Neural crest cell (in vitro differentiated cells): ENCODE measurements around the gene GRM3. TPM values are rescaled to one million over a fixed set of nuclear protein-coding genes. Genes with fewer than 3 reads are reported as not detected.

ENCODE experiments used
- DNase-seq: peaks from one replicate; pipeline ENCODE4 v3.0.0; 2021; ENCODE audit warnings: low read depth, mixed read lengths, low spot score
- H3K27ac Mint-ChIP-seq: one replicate; pipeline ENCODE4 v1.8.0; 2021; ENCODE audit warnings: mild to moderate bottlenecking, mixed read lengths; ENCODE audit not compliant: unreplicated experiment
- H3K27me3 Mint-ChIP-seq: 2 replicates; pipeline ENCODE4 v1.8.0; 2021; ENCODE audit warnings: low read depth, mild to moderate bottlenecking, mixed read lengths
- H3K36me3 Mint-ChIP-seq: 2 replicates; pipeline ENCODE4 v1.8.0; 2021; ENCODE audit warnings: low read depth, mild to moderate bottlenecking, mixed read lengths
- H3K4me1 Mint-ChIP-seq: 2 replicates; pipeline ENCODE4 v1.8.0; 2021; ENCODE audit warnings: mixed read lengths
- H3K4me3 Mint-ChIP-seq: one replicate; pipeline ENCODE4 v1.8.0; 2021; ENCODE audit warnings: mild to moderate bottlenecking, mixed read lengths
- H3K9me3 Mint-ChIP-seq: 2 replicates; pipeline ENCODE4 v1.8.0; 2021; ENCODE audit warnings: mixed read lengths
- total RNA-seq: library from RNA; stranded (reverse); gene quantifications from 2 replicates; pipeline ENCODE4 v1.2.1, GENCODE V29; 2021
- TF ChIP-seq, protein P1 (sequence below): fragments of 200-600 bp; sonication (generic); conservative IDR thresholded peaks from 2 replicates; pipeline ENCODE4 v1.5.0; 2021; ENCODE audit warnings: antibody characterized with exemption, mild to moderate bottlenecking

The GRM3 gene
- total RNA-seq, 1 donor from 2014 or later: 2.9 TPM

GRCh38 chr7:86747698-86748097 lies 104.0 kb downstream of the GRM3 start:
- H3K27ac Mint-ChIP-seq: peak overlapping the region; percentile 16
- H3K36me3 Mint-ChIP-seq: no peaks in the 10 kb centered on the region
- H3K4me3 Mint-ChIP-seq: no peak overlapping the region
- no peaks in the 10 kb centered on the region for H3K27me3 Mint-ChIP-seq
- TF ChIP-seq, protein P1, sequence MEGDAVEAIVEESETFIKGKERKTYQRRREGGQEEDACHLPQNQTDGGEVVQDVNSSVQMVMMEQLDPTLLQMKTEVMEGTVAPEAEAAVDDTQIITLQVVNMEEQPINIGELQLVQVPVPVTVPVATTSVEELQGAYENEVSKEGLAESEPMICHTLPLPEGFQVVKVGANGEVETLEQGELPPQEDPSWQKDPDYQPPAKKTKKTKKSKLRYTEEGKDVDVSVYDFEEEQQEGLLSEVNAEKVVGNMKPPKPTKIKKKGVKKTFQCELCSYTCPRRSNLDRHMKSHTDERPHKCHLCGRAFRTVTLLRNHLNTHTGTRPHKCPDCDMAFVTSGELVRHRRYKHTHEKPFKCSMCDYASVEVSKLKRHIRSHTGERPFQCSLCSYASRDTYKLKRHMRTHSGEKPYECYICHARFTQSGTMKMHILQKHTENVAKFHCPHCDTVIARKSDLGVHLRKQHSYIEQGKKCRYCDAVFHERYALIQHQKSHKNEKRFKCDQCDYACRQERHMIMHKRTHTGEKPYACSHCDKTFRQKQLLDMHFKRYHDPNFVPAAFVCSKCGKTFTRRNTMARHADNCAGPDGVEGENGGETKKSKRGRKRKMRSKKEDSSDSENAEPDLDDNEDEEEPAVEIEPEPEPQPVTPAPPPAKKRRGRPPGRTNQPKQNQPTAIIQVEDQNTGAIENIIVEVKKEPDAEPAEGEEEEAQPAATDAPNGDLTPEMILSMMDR: no peak
- no peaks in the 10 kb centered on the region for H3K9me3 Mint-ChIP-seq
- DNase-seq: no peak
- H3K4me1 Mint-ChIP-seq: peaks cover 10% of the 10 kb centered on the region

GRCh38 chr7:86748201-86748600 lies 104.5 kb downstream of the GRM3 start:
- Mint-ChIP-seq H3K4me1 (peaks cover 10% of the 10 kb centered on the region), H3K4me3 (no peak overlapping the region), H3K9me3 (no peaks in the 10 kb centered on the region)

DNA sequence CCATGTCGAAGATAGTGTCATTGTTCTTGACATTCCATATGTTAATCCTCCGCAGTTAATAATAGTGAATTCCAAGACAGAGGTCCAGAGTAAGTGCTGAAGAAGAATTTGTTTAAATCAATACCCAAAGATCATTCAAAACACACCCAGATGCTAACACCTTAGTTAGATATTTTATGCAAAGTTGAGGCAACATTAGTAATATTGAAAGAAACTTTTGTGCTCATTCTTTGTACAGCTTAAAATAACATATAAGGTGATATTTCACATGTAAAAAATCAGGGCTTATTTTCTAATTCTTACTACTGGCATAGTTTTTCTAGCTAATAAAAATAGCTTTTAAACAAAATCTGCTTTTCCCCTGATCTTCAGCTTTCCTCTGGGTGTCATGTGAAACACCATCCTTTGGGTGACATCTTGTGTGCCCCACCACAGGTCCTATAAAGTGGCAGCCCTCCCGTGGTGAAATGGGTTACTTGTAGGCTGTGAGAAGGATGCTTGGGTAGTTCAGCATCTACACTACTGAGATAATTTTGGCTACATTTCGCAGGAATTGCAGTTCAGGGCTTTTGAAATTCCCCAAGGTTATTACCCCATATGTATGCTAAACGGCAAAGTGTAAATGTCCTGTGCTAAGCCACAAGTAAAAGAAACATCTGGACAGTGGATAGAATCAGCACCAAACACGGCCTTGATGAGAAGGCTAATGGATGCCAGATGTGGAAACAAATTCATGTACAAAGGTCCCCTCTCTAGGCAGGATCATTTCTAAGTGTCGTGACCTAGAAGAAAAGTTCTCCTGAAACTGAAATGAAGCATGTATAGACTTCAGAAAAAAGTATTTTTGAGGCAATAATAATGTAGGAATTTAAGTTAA lies 105.4 kb downstream of the GRM3 start:
- no peak for DNase-seq
- Mint-ChIP-seq H3K4me3 (no peak overlapping the region), H3K27ac (peak overlapping the region; percentile 37), H3K27me3 (no peaks in the 10 kb centered on the region), H3K36me3 (no peaks in the 10 kb centered on the region), H3K9me3 (no peaks in the 10 kb centered on the region), H3K4me1 (peaks cover 10% of the 10 kb centered on the region)
- TF ChIP-seq, protein P1: no peak

More at GRCh38 chr7:86748201-86748600, 104.5 kb downstream of the GRM3 start:
- no peak for DNase-seq
- Mint-ChIP-seq H3K27me3 (no peaks in the 10 kb centered on the region), H3K27ac (peak overlapping the region; percentile 16), H3K36me3 (no peaks in the 10 kb centered on the region)
- TF ChIP-seq, protein P1: no peak

- no peaks in the 10 kb centered on the region for H3K27me3 Mint-ChIP-seq
- no peaks in the 10 kb centered on the region for H3K9me3 Mint-ChIP-seq
- no peaks in the 10 kb centered on the region for H3K36me3 Mint-ChIP-seq
- TF ChIP-seq, protein P1: no peak
- peaks cover 10% of the 10 kb centered on the region for H3K4me1 Mint-ChIP-seq
- no peak for DNase-seq
- H3K4me3 Mint-ChIP-seq: no peak overlapping the region
- H3K27ac Mint-ChIP-seq: no peak overlapping the region
These were observed 106.3 kb downstream of the GRM3 start for GRCh38 chr7:86749741-86750665.

DNA sequence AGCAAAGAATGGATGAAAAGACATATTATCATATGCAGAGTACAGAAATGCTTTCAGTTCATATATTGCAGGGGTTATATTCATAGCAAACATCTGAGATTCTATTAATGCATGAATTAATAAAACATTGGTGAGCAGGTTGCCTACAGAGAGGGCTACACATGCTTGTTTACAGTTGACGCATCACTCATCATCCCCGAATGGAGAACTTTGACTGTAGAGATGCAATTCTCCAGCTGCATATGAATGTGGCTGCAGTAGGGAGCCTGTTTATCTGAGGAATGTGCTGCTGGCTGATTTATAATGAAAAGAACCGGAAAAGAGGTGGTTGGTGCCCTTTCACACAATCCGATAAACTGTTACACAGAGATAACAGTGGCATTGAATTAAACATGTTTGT lies 116.5 kb downstream of the GRM3 start:
- Mint-ChIP-seq H3K27ac (no peak overlapping the region), H3K4me1 (peaks cover 7% of the 10 kb centered on the region)

More for the DNA sequence above, 116.5 kb downstream of the GRM3 start:
- TF ChIP-seq, protein P1: no peak
- peaks cover 3% of the 10 kb centered on the region for H3K9me3 Mint-ChIP-seq
- DNase-seq: no peak
- H3K36me3 Mint-ChIP-seq: no peaks in the 10 kb centered on the region
- H3K27me3 Mint-ChIP-seq: no peaks in the 10 kb centered on the region
- no peak overlapping the region for H3K4me3 Mint-ChIP-seq
